HepG2 (cell line): ENCODE data around the gene SRCIN1. TPM values are rescaled to one million over a fixed set of nuclear protein-coding genes. Genes with fewer than 3 reads are reported as not detected.

Experiments used
- CC2D1A ChIP-seq: sonication (generic); formaldehyde crosslinking; IDR thresholded peaks from 2 replicates; pipeline ENCODE4 v1.8.1; 2023; ENCODE audit warnings: mild to moderate bottlenecking, missing genetic modification reagents
- CEBPB ChIP-seq: IDR thresholded peaks from 2 replicates; pipeline ENCODE4 v1.6.1; 2011; ENCODE audit warnings: low read depth, low read length, improper control_type of control experiment, borderline replicate concordance
- DNMT3B ChIP-seq: conservative IDR thresholded peaks from 2 replicates; pipeline ENCODE4 v1.6.1; 2016; ENCODE audit warnings: missing biosample characterization, control low read depth
- KLF15 ChIP-seq: sonication (generic); formaldehyde crosslinking; IDR thresholded peaks from 2 replicates; pipeline ENCODE4 v1.8.1; 2023; ENCODE audit warnings: borderline replicate concordance, mild to moderate bottlenecking, inconsistent platforms, missing genetic modification reagents, mixed read lengths
- MAF1 ChIP-seq: sonication (generic); formaldehyde crosslinking; IDR thresholded peaks from 2 replicates; pipeline ENCODE4 v1.5.0; 2020; ENCODE audit warnings: missing genetic modification reagents, borderline replicate concordance
- MTF2 ChIP-seq: sonication (generic); formaldehyde crosslinking; IDR thresholded peaks from 2 replicates; pipeline ENCODE4 v1.5.0; 2020; ENCODE audit warnings: missing genetic modification reagents, borderline replicate concordance
- RAD21 ChIP-seq: fragments of 450-650 bp; formaldehyde crosslinking; IDR thresholded peaks from 2 replicates; pipeline ENCODE4 v1.5.0; 2020; ENCODE audit warnings: mild to moderate bottlenecking
- ZBTB1 ChIP-seq: sonication (generic); formaldehyde crosslinking; IDR thresholded peaks from 2 replicates; pipeline ENCODE4 v1.4.0; 2020; ENCODE audit warnings: missing genetic modification reagents, borderline replicate concordance
- ZC3H13 ChIP-seq: sonication (generic); formaldehyde crosslinking; IDR thresholded peaks from 2 replicates; pipeline ENCODE4 v1.8.1; 2023; ENCODE audit warnings: mild to moderate bottlenecking, missing genetic modification reagents, moderate library complexity
- ZNF329 ChIP-seq: sonication (generic); formaldehyde crosslinking; IDR thresholded peaks from 2 replicates; pipeline ENCODE4 v1.9.0; 2021; ENCODE audit warnings: low read depth, mild to moderate bottlenecking, missing genetic modification reagents
- ZNF556 ChIP-seq: sonication (generic); formaldehyde crosslinking; IDR thresholded peaks from 2 replicates; pipeline ENCODE4 v1.4.0; 2020; ENCODE audit warnings: mild to moderate bottlenecking, missing genetic modification reagents, borderline replicate concordance
- polyA plus RNA-seq, 8 experiments: library from polyadenylated mRNA; depleted of rRNA in 3 of 8; stranded (reverse) in 7 of 8; unstranded in 1 of 8; fragments of >200 nt; fragmentation: Illumina TruSeq in 4 of 8; extraction: Trizol in 4 of 8; gene quantifications; 2 replicates each; pipeline versions ENCODE4 v1.2.1 to v1.2.3, GENCODE V29; 2011 to 2016; ENCODE audit warnings: low read depth in 4 of 8, missing spikeins in 1 of 8, mixed read lengths in 1 of 8; ENCODE audit not compliant: insufficient read depth in 1 of 8
- total RNA-seq, 5 experiments: library from RNA; depleted of rRNA; stranded (reverse); fragments of >200 nt; fragmentation: Illumina TruSeq; extraction: Trizol; gene quantifications; 2 replicates each; pipeline ENCODE4 v1.2.3, GENCODE V29; 2016; ENCODE audit warnings: low read depth in 1 of 5
- TF ChIP-seq, protein P1 (sequence below): sonication (generic); formaldehyde crosslinking; IDR thresholded peaks from 2 replicates; pipeline ENCODE4 v1.4.0; 2020; ENCODE audit warnings: missing genetic modification reagents
- TF ChIP-seq, protein P2 (sequence below): sonication (generic); formaldehyde crosslinking; IDR thresholded peaks from 2 replicates; pipeline ENCODE4 v1.4.0; 2020; ENCODE audit warnings: missing genetic modification reagents
- TF ChIP-seq, protein P3 (sequence below): sonication (generic); formaldehyde crosslinking; IDR thresholded peaks from 2 replicates; pipeline ENCODE4 v1.4.0; 2020; ENCODE audit warnings: missing genetic modification reagents, borderline replicate concordance
- TF ChIP-seq, protein P4 (sequence below): sonication (generic); formaldehyde crosslinking; IDR thresholded peaks from 2 replicates; pipeline ENCODE4 v1.4.0; 2020; ENCODE audit warnings: mild to moderate bottlenecking, missing genetic modification reagents
- TF ChIP-seq, protein P5 (sequence below): sonication (generic); formaldehyde crosslinking; IDR thresholded peaks from 2 replicates; pipeline ENCODE4 v1.9.0; 2021; ENCODE audit warnings: missing genetic modification reagents, borderline replicate concordance

Gene SRCIN1
- total and polyA plus RNA-seq, 2 of the 13 experiments (the other 11 are each of a cell fraction or from before 2014, with no cell fraction given): 1.2 to 9.6 TPM

DNA sequence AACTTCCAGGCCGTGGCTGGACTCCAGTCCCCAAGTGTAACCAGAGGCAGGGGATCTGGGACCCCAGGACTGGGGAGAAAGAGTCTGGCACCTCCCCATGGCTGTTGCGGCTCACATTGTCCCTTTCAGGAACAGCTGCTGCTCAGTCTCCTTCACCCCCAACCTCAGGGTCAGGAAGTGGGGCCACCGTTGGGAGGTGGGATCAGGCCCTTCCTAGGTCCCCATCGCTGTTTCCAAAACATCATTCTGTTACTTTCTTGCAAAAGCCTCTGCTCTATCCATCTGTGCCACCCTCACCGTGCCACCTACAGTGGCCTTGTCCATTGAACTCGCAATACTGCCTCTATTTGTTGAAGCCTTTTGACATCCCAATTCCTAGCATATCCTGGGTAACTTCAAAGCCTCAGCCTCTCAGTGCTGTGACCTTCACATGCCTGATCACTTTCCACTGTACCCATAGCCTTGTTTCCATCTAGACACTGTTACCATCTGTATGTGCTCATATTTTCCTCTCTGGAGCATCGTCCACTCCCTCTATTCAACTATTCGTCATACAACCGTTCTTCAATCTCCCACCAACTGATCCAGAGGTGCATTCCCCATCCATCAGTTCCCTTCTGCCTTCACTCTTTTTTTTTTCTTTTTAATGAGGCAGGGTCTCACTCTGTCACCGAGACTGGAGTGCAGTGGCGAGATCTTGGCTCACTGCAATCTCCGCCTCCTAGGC lies 15.0 kb upstream of the SRCIN1 start (continued):
- TF ChIP-seq, protein P1, sequence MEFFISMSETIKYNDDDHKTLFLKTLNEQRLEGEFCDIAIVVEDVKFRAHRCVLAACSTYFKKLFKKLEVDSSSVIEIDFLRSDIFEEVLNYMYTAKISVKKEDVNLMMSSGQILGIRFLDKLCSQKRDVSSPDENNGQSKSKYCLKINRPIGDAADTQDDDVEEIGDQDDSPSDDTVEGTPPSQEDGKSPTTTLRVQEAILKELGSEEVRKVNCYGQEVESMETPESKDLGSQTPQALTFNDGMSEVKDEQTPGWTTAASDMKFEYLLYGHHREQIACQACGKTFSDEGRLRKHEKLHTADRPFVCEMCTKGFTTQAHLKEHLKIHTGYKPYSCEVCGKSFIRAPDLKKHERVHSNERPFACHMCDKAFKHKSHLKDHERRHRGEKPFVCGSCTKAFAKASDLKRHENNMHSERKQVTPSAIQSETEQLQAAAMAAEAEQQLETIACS (CRISPR knock-in tag): no peak
- TF ChIP-seq ZBTB1 (CRISPR knock-in tag): no peak
- TF ChIP-seq ZC3H13 (CRISPR knock-in tag): 0 out of 2 replicates have a peak, but pooled peaks have one; percentile 60
- TF ChIP-seq, protein P2, sequence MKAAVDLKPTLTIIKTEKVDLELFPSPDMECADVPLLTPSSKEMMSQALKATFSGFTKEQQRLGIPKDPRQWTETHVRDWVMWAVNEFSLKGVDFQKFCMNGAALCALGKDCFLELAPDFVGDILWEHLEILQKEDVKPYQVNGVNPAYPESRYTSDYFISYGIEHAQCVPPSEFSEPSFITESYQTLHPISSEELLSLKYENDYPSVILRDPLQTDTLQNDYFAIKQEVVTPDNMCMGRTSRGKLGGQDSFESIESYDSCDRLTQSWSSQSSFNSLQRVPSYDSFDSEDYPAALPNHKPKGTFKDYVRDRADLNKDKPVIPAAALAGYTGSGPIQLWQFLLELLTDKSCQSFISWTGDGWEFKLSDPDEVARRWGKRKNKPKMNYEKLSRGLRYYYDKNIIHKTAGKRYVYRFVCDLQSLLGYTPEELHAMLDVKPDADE (CRISPR knock-in tag): no peak
- TF ChIP-seq, protein P3, sequence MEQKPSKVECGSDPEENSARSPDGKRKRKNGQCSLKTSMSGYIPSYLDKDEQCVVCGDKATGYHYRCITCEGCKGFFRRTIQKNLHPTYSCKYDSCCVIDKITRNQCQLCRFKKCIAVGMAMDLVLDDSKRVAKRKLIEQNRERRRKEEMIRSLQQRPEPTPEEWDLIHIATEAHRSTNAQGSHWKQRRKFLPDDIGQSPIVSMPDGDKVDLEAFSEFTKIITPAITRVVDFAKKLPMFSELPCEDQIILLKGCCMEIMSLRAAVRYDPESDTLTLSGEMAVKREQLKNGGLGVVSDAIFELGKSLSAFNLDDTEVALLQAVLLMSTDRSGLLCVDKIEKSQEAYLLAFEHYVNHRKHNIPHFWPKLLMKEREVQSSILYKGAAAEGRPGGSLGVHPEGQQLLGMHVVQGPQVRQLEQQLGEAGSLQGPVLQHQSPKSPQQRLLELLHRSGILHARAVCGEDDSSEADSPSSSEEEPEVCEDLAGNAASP (CRISPR knock-in tag): peak; percentile 97
- peak; percentile 67 for TF ChIP-seq RAD21 (CRISPR knock-in tag)
- TF ChIP-seq MAF1 (CRISPR knock-in tag): no peak
- no peak for TF ChIP-seq MTF2 (CRISPR knock-in tag)
- TF ChIP-seq ZNF556: no peak; the same call in 1 of the 2 replicates
- peak; percentile 86 for TF ChIP-seq CEBPB
- no peak for TF ChIP-seq KLF15 (CRISPR knock-in tag)
- TF ChIP-seq, protein P4, sequence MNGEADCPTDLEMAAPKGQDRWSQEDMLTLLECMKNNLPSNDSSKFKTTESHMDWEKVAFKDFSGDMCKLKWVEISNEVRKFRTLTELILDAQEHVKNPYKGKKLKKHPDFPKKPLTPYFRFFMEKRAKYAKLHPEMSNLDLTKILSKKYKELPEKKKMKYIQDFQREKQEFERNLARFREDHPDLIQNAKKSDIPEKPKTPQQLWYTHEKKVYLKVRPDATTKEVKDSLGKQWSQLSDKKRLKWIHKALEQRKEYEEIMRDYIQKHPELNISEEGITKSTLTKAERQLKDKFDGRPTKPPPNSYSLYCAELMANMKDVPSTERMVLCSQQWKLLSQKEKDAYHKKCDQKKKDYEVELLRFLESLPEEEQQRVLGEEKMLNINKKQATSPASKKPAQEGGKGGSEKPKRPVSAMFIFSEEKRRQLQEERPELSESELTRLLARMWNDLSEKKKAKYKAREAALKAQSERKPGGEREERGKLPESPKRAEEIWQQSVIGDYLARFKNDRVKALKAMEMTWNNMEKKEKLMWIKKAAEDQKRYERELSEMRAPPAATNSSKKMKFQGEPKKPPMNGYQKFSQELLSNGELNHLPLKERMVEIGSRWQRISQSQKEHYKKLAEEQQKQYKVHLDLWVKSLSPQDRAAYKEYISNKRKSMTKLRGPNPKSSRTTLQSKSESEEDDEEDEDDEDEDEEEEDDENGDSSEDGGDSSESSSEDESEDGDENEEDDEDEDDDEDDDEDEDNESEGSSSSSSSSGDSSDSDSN: peak; percentile 49
- 0 out of 2 replicates have a peak, but pooled peaks have one; percentile 35 for TF ChIP-seq CC2D1A (CRISPR knock-in tag)
- peak; percentile 57; the same call in 1 of the 2 replicates for TF ChIP-seq ZNF329 (CRISPR knock-in tag)
- TF ChIP-seq DNMT3B (CRISPR knock-in tag): no peak
- TF ChIP-seq, protein P5, sequence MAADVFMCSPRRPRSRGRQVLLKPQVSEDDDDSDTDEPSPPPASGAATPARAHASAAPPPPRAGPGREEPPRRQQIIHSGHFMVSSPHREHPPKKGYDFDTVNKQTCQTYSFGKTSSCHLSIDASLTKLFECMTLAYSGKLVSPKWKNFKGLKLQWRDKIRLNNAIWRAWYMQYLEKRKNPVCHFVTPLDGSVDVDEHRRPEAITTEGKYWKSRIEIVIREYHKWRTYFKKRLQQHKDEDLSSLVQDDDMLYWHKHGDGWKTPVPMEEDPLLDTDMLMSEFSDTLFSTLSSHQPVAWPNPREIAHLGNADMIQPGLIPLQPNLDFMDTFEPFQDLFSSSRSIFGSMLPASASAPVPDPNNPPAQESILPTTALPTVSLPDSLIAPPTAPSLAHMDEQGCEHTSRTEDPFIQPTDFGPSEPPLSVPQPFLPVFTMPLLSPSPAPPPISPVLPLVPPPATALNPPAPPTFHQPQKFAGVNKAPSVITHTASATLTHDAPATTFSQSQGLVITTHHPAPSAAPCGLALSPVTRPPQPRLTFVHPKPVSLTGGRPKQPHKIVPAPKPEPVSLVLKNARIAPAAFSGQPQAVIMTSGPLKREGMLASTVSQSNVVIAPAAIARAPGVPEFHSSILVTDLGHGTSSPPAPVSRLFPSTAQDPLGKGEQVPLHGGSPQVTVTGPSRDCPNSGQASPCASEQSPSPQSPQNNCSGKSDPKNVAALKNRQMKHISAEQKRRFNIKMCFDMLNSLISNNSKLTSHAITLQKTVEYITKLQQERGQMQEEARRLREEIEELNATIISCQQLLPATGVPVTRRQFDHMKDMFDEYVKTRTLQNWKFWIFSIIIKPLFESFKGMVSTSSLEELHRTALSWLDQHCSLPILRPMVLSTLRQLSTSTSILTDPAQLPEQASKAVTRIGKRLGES (CRISPR knock-in tag): 0 out of 2 replicates have a peak, but pooled peaks have one; percentile 21
